Measurements from ENCODE around the gene ARHGDIG. TPM values are rescaled to one million over a fixed set of nuclear protein-coding genes. Genes with fewer than 3 reads are reported as not detected.
"Not testable (repeated sequence)": the region's sequence is repeated elsewhere in the genome, so short reads cannot be mapped to it uniquely, and the experiment has no call there.

ARHGDIG gene
- total RNA-seq, 1 donor = not detected

DNA sequence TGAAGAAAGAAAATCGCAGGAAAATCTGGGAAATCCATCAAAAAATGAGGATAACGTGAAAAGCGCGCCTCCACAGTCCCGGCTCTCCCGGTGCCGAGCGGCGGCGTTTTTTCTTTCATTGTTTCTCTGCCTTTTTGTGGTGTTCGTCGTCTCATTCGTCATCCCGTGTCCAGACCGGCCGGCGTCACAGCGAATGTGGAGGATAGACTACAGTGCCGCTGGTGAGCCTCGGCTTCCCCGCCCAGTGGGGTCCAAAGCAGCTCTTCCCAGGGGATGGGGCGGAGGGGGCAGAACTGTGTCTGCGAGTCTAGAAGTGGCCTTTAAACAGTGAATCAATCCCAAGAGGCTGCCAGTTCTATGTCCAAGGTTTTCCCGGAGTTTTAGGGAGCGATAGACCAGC is 25.9 kb upstream of the ARHGDIG start:
- H3K36me3 ChIP-seq (ENCODE audit: insufficient read depth, low read length) = peaks cover 21% of the 10 kb centered on the region
- H3K79me2 ChIP-seq (ENCODE audit: insufficient read depth, low read length) = no peaks in the 10 kb centered on the region
- H3K9me3 ChIP-seq (ENCODE audit: low read depth, low read length) = no peaks in the 10 kb centered on the region
- H3K27me3 ChIP-seq (ENCODE audit: insufficient read depth, low read length) = no peaks in the 10 kb centered on the region
- TF ChIP-seq CTCF (IDR thresholded peaks at IDR 0.05; ENCODE audit: extremely low read depth, low read depth, low read length) = no peak
- H3K4me2 ChIP-seq (ENCODE audit: insufficient read depth, low read length) = no peak overlapping the region
- no peaks in the 10 kb centered on the region for H4K20me1 ChIP-seq (ENCODE audit: insufficient read depth, low read length)
- H3K4me1 ChIP-seq (ENCODE audit: insufficient read depth, low read length) = no peaks in the 10 kb centered on the region
- DNase-seq (ENCODE audit: insufficient read length, low spot score, missing footprints) = peak; percentile 36
- H3K4me3 ChIP-seq (ENCODE audit: insufficient read depth, low read length) = no peak overlapping the region
- no peak overlapping the region for H2AFZ ChIP-seq (ENCODE audit: low read length)
- no peak overlapping the region for H3K27ac ChIP-seq (ENCODE audit: low read depth, low read length)

DNA sequence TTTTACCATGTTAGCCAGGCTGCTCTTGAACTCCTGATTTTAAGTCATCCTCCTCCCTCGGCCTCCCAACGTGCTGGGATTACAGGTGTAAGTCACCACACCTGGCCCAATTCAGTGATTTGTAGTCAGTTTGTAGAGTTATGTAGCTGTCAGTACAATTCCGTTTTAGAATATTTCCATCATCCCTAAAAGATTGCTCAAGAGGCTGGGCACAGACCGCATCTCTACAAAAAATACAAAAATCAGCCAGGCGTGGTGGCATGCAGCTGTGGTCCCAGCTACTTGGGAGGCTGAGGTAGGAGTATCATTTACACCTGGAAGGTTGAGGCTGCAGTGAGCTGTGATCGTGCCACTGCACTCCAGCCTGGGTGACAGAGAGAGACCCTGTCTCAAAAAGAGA is 25.2 kb upstream of the ARHGDIG start:
- Histone ChIP-seq H3K4me3 (ENCODE audit: insufficient read depth, low read length) (no peak overlapping the region), H3K4me1 (ENCODE audit: insufficient read depth, low read length) (no peaks in the 10 kb centered on the region), H3K4me2 (ENCODE audit: insufficient read depth, low read length) (no peak overlapping the region), H3K27me3 (ENCODE audit: insufficient read depth, low read length) (no peaks in the 10 kb centered on the region), H3K27ac (ENCODE audit: low read depth, low read length) (no peak overlapping the region), H4K20me1 (ENCODE audit: insufficient read depth, low read length) (no peaks in the 10 kb centered on the region), H3K36me3 (ENCODE audit: insufficient read depth, low read length) (peaks cover 21% of the 10 kb centered on the region), H2AFZ (ENCODE audit: low read length) (no peak overlapping the region), H3K9me3 (ENCODE audit: low read depth, low read length) (no peaks in the 10 kb centered on the region), H3K79me2 (ENCODE audit: insufficient read depth, low read length) (no peaks in the 10 kb centered on the region)
- TF ChIP-seq CTCF (IDR thresholded peaks at IDR 0.05; ENCODE audit: extremely low read depth, low read depth, low read length) = no peak
- DNase-seq (ENCODE audit: insufficient read length, low spot score, missing footprints) = no peak

DNA sequence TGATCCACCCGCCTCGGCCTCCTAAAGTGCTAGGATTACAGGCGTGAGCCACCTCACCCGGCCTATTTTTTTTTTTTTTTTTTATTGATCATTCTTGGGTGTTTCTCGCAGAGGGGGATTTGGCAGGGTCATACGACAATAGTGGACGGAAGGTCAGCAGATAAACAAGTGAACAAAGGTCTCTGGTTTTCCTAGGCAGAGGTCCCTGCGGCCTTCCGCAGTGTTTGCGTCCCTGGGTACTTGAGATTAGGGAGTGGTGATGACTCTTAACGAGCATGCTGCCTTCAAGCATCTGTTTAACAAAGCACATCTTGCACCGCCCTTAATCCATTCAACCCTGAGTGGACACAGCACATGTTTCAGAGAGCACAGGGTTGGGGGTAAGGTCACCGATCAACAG is 22.3 kb upstream of the ARHGDIG start:
- H3K4me1 ChIP-seq (ENCODE audit: insufficient read depth, low read length); H3K9me3 ChIP-seq (ENCODE audit: low read depth, low read length); H3K27ac ChIP-seq (ENCODE audit: low read depth, low read length); H3K4me3 ChIP-seq (ENCODE audit: insufficient read depth, low read length); H4K20me1 ChIP-seq (ENCODE audit: insufficient read depth, low read length); H2AFZ ChIP-seq (ENCODE audit: low read length); H3K4me2 ChIP-seq (ENCODE audit: insufficient read depth, low read length); H3K27me3 ChIP-seq (ENCODE audit: insufficient read depth, low read length); H3K79me2 ChIP-seq (ENCODE audit: insufficient read depth, low read length); DNase-seq (ENCODE audit: insufficient read length, low spot score, missing footprints): not testable (repeated sequence)
- peaks cover 17% of the 10 kb centered on the region for H3K36me3 ChIP-seq (ENCODE audit: insufficient read depth, low read length)

DNA sequence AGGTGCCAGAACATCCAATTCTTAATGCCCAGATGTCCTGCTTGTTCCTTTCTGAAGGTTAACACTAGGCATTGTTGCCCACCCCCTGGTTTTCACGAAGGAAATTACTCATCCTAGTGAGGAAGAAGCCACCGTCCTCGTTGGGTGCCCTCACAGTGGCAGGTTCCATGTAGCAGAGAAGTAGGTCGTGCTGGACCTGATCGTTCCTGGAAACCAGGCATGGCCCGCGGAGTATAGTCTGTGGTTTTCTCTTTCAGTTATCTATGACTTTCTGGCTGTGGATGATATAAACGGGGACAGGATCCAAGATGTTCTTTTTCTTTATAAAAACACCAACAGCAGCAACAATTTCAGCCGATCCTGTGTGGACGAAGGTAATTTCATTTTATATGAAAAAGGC is 21.2 kb upstream of the ARHGDIG start:
- Histone ChIP-seq H3K4me3 (ENCODE audit: insufficient read depth, low read length) (no peak overlapping the region), H4K20me1 (ENCODE audit: insufficient read depth, low read length) (no peaks in the 10 kb centered on the region), H3K27me3 (ENCODE audit: insufficient read depth, low read length) (no peaks in the 10 kb centered on the region), H3K79me2 (ENCODE audit: insufficient read depth, low read length) (no peaks in the 10 kb centered on the region), H3K9me3 (ENCODE audit: low read depth, low read length) (no peaks in the 10 kb centered on the region), H3K27ac (ENCODE audit: low read depth, low read length) (no peak overlapping the region), H3K4me2 (ENCODE audit: insufficient read depth, low read length) (no peak overlapping the region), H3K36me3 (ENCODE audit: insufficient read depth, low read length) (peaks cover 14% of the 10 kb centered on the region), H2AFZ (ENCODE audit: low read length) (no peak overlapping the region), H3K4me1 (ENCODE audit: insufficient read depth, low read length) (no peaks in the 10 kb centered on the region)
- no peak for TF ChIP-seq CTCF (IDR thresholded peaks at IDR 0.05; ENCODE audit: extremely low read depth, low read depth, low read length)
- peak; percentile 34 for DNase-seq (ENCODE audit: insufficient read length, low spot score, missing footprints)
